K562 (cell line): ENCODE results near the gene ITPK1. TPM values are rescaled to one million over a fixed set of nuclear protein-coding genes. Genes with fewer than 3 reads are reported as not detected.

Source experiments
- ATAC-seq: fragments of 200-7000 bp; cut with Tn5 transposase; 3 replicates; pipeline ENCODE4 v1.9.1; 2020; ENCODE audit warnings: moderate library complexity
- BruUV-seq: library from RNA; stranded (reverse); fragments of 400-500 nt; replicated peaks from 2 replicates; lab custom pipeline; 2021; lab: Mats Ljungman, UMichigan
- CTCF ChIA-PET: fragments of 300-600 bp; formaldehyde crosslinking; extraction: SDS; loops from one replicate; lab custom pipeline; 2021; ENCODE audit warnings: low intra/inter-chr PET ratio; lab: Yijun Ruan, JAX
- POLR2A ChIA-PET: fragments of 300-600, 350-650 bp; sonication (Branson Sonifier 250); formaldehyde crosslinking; extraction: SDS; loops from one replicate; lab custom pipeline; 2021; ENCODE audit warnings: antibody characterized with exemption, inconsistent platforms; lab: Yijun Ruan, JAX
- DNase-seq, 4 experiments: peaks; one replicate each; pipeline versions ENCODE4 v3.0.0 to v3.0.0-alpha.2; 2011 to 2018; ENCODE audit warnings: low spot score in 3 of 4, mixed read lengths in 3 of 4; ENCODE audit errors: extremely low read depth in 1 of 4
- FAIRE-seq: peaks from 2 replicates; lab custom pipeline; 2011; peaks lifted over from hg19 to GRCh38; lab: Jason Lieb, UNC
- H2AFZ ChIP-seq: 2 replicates; pipeline ENCODE4 v1.6.0; 2011; ENCODE audit warnings: low read depth, low read length, control low read depth, inconsistent platforms
- H3K27ac ChIP-seq: fragments of 200-600 bp; 3 replicates; pipeline ENCODE4 v1.8.0; 2011; ENCODE audit warnings: low read depth, mild to moderate bottlenecking, control low read depth, inconsistent platforms, low read length, moderate library complexity, mixed read lengths; ENCODE audit errors: extremely low read depth
- H3K27me3 ChIP-seq, 2 experiments: fragments of 300-600 bp in 1 of 2; 2 replicates in 1 of 2; 3 replicates in 1 of 2; pipeline versions ENCODE4 v1.6.0 to v1.8.0; 2011; ENCODE audit warnings: inconsistent platforms in 2 of 2, low read length in 2 of 2, mild to moderate bottlenecking in 1 of 2, mixed read lengths in 1 of 2, moderate library complexity in 1 of 2; ENCODE audit not compliant: control insufficient read depth in 2 of 2, insufficient read depth in 2 of 2
- H3K36me3 ChIP-seq: fragments of 300-600 bp; 3 replicates; pipeline ENCODE4 v1.8.0; 2011; ENCODE audit warnings: mild to moderate bottlenecking, low read length, inconsistent platforms; ENCODE audit not compliant: control insufficient read depth, insufficient read depth
- H3K4me1 ChIP-seq, 2 experiments: fragments of 200-600 bp in 1 of 2; replicated peaks in 1 of 2; 2 replicates in 1 of 2; 3 replicates in 1 of 2; pipeline versions ENCODE4 v1.5.1 to v1.8.0; 2011; ENCODE audit warnings: inconsistent platforms in 2 of 2, low read length in 2 of 2, mild to moderate bottlenecking in 1 of 2, mixed read lengths in 1 of 2, moderate library complexity in 1 of 2; ENCODE audit not compliant: control insufficient read depth in 2 of 2, insufficient read depth in 2 of 2
- H3K4me2 ChIP-seq: 2 replicates; pipeline ENCODE4 v1.6.1; 2011; ENCODE audit warnings: low read length, control low read depth, inconsistent platforms, mixed read lengths; ENCODE audit not compliant: insufficient read depth
- H3K4me3 ChIP-seq: fragments of 200-600 bp; sonication (generic), shearing (Covaris generic); 2 replicates; pipeline ENCODE4 v1.5.1; 2016; ENCODE audit warnings: control low read depth, inconsistent platforms
- H3K79me2 ChIP-seq: fragments of 200-600 bp; 3 replicates; pipeline ENCODE4 v1.8.0; 2011; ENCODE audit warnings: low read length, inconsistent platforms; ENCODE audit not compliant: control insufficient read depth, insufficient read depth
- H3K9ac ChIP-seq, 2 experiments: 2 replicates each; pipeline versions ENCODE4 v1.6.0 to v1.6.1; 2011; ENCODE audit warnings: low read depth in 2 of 2, low read length in 2 of 2, control low read depth in 1 of 2, inconsistent platforms in 1 of 2, mild to moderate bottlenecking in 1 of 2, mixed read lengths in 1 of 2; ENCODE audit not compliant: insufficient read depth in 1 of 2
- H3K9me1 ChIP-seq: one replicate; pipeline ENCODE4 v1.6.0; 2011; ENCODE audit warnings: inconsistent platforms, mild to moderate bottlenecking, low read length, moderate library complexity; ENCODE audit not compliant: control insufficient read depth, insufficient read depth
- H3K9me3 ChIP-seq: replicated peaks from 2 replicates; pipeline ENCODE4 v1.5.1; 2011; ENCODE audit warnings: low read depth, low read length, inconsistent platforms; ENCODE audit not compliant: control insufficient read depth, insufficient read depth
- H4K20me1 ChIP-seq: replicated peaks from 2 replicates; pipeline ENCODE4 v1.6.1; 2011; ENCODE audit warnings: low read length, inconsistent platforms, mixed read lengths; ENCODE audit not compliant: control insufficient read depth, insufficient read depth
- CBFB ChIP-seq: sonication (generic); formaldehyde crosslinking; IDR thresholded peaks from 2 replicates; pipeline ENCODE4 v1.4.0; 2020; ENCODE audit warnings: mild to moderate bottlenecking, missing genetic modification reagents
- CREB1 ChIP-seq, 2 experiments: sonication (generic) in 1 of 2; formaldehyde crosslinking in 1 of 2; IDR thresholded peaks; 2 replicates each; pipeline versions ENCODE4 v1.6.1 to v1.8.0; 2012 to 2022; ENCODE audit warnings: inconsistent platforms in 1 of 2, mild to moderate bottlenecking in 1 of 2, missing genetic modification reagents in 1 of 2, moderate library complexity in 1 of 2
- ELF4 ChIP-seq: fragments of 450-650 bp; formaldehyde crosslinking; IDR thresholded peaks from 2 replicates; pipeline ENCODE4 v1.4.0; 2022; ENCODE audit warnings: missing genetic modification characterization
- FOXP1 ChIP-seq: sonication (generic); formaldehyde crosslinking; IDR thresholded peaks from 2 replicates; pipeline ENCODE4 v1.8.0; 2022; ENCODE audit warnings: mild to moderate bottlenecking, missing genetic modification reagents
- MCM2 ChIP-seq: fragments of 450-650 bp; IDR thresholded peaks from 2 replicates; pipeline ENCODE4 v1.6.1; 2017; ENCODE audit warnings: low read depth, mild to moderate bottlenecking
- POLR2H ChIP-seq: IDR thresholded peaks from 2 replicates; pipeline ENCODE4 v1.6.1; 2016; ENCODE audit warnings: missing genetic modification characterization, low read depth, mild to moderate bottlenecking, control low read depth, missing compliant biosample characterization, moderate library complexity
- ZNF445 ChIP-seq: fragments of 250-450 bp; sonication (Bioruptor Pico); IDR thresholded peaks from 2 replicates; pipeline ENCODE4 v1.4.0; 2020; ENCODE audit warnings: low read depth, mild to moderate bottlenecking, moderate library complexity
- ZNF740 ChIP-seq, 3 experiments: fragments of 200-800 bp in 1 of 3; sonication (Bioruptor generic) in 1 of 3; sonication (generic) in 1 of 3; formaldehyde crosslinking in 1 of 3; IDR thresholded peaks; 2 replicates each; pipeline versions ENCODE4 v1.6.1 to v1.8.0; 2016 to 2022; ENCODE audit warnings: mild to moderate bottlenecking in 2 of 3, missing compliant biosample characterization in 2 of 3, missing genetic modification characterization in 2 of 3, missing genetic modification reagents in 1 of 3
- ZNF830 ChIP-seq: fragments of 250-450 bp; sonication (Bioruptor Pico); IDR thresholded peaks from 2 replicates; pipeline ENCODE4 v1.5.0; 2021; ENCODE audit warnings: mild to moderate bottlenecking
- ZSCAN29 ChIP-seq: fragments of 450-650 bp; IDR thresholded peaks from 2 replicates; pipeline ENCODE4 v1.6.1; 2017
- WGBS: fragments of 100-300 bp; shearing (Covaris generic); methylation state at CpG from one replicate; pipeline ENCODE4 v1.1.6; 2016; ENCODE audit warnings: low coverage, mixed read lengths; ENCODE audit not compliant: insufficient coverage; ENCODE audit errors: missing lambda C conversion rate; 5-methylcytosine and 5-hydroxymethylcytosine counted together
- in situ Hi-C: fragments of 300-500 bp; cut with MboI; formaldehyde crosslinking; loops from 4 replicates; pipeline ENCODE4 v1.15.0; 2018; ENCODE audit warnings: inconsistent platforms, mixed read lengths
- intact Hi-C: fragments of 100-400 bp; cut with micrococcal nuclease; formaldehyde crosslinking; loops from 2 replicates; pipeline ENCODE4 v1.14.2; 2022
- polyA plus RNA-seq, 8 experiments: library from polyadenylated mRNA; depleted of rRNA in 4 of 8; stranded (reverse) in 5 of 8; unstranded in 3 of 8; fragments of >200 nt; fragmentation: Nextera tagmentation in 2 of 8; fragmentation: Illumina TruSeq in 1 of 8; extraction: Ambion mirVana in 2 of 8; extraction: Trizol in 1 of 8; gene quantifications; 2 replicates each; pipeline versions ENCODE4 v1.2.1 to v1.2.3, GENCODE V29; 2011 to 2014; ENCODE audit warnings: inconsistent platforms in 1 of 8, missing spikeins in 1 of 8
- total RNA-seq, 7 experiments: library from RNA; depleted of rRNA in 6 of 7; stranded (reverse); fragments of >200 nt in 6 of 7; fragmentation: Illumina TruSeq in 2 of 7; extraction: Trizol in 2 of 7; gene quantifications; 2 replicates each; pipeline versions ENCODE4 v1.2.1 to v1.2.3, GENCODE V29; 2011 to 2021; ENCODE audit warnings: low replicate concordance in 1 of 7
- TF ChIP-seq, protein P1 (sequence below): sonication (generic); formaldehyde crosslinking; IDR thresholded peaks from 2 replicates; pipeline ENCODE4 v1.8.0; 2023; ENCODE audit warnings: mild to moderate bottlenecking, missing genetic modification reagents

Gene ITPK1
- total and polyA plus RNA-seq, 9 of the 15 experiments (the other 6 are each of a cell fraction or from before 2014, with no cell fraction given): 1.2 to 39.2 (median 23.0) TPM

DNA sequence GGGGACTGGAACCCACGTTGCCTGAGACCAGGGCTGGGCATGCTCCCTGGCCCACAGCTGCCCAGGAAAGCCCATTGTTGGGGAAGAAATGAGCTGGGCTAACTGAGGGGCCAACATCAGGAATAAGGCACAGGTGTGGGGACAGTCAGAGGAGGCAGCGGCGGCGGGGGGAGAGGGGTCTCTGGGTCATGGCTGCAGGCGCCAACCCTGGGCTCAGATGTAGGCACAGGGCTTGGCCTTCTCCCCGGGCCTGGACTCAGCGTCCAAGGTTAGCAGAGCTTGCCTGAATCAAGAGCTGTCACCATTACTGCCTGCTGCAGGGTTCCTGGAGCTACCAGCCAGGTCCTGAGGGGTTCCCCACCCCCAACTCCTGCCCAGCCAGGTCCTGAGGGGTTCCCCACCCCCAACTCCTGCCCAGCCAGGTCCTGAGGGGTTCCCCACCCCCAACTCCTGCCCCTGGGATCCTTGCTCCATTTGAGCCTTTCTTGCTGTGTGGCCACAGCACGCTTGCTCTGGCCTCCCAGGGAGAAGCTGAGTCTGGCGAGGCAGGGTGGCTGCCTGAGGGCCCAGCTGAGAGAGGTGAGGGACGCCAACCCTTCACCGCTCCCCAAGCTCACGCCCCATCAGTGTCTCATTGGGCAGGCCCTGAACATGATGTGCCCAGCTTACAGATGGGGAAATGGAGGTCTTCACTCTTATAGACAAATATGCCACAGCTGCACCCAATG, 186.6 kb downstream of the ITPK1 start:
- Histone ChIP-seq H3K4me1 (no peaks in the 10 kb centered on the region; a peak in 2 of 5 replicates), H3K9ac (no peak overlapping the region), H3K79me2 (no peaks in the 10 kb centered on the region), H3K4me2 (no peak overlapping the region), H4K20me1 (no peaks in the 10 kb centered on the region; the same call in 1 of the 2 replicates), H3K9me1 (no peaks in the 10 kb centered on the region), H3K27me3 (peaks cover 0 to 6% of the 10 kb centered on the region in 2 experiments; a peak in 1 of 5 replicates), H3K36me3 (no peaks in the 10 kb centered on the region), H2AFZ (no peak overlapping the region), H3K4me3 (no peak overlapping the region), H3K9me3 (no peaks in the 10 kb centered on the region), H3K27ac (no peak overlapping the region)
- ATAC-seq (no peak), FAIRE-seq (no peak), DNase-seq (no peak)
- 1% methylated on average over 9 of the region's 12 CpGs for WGBS
- POLR2A ChIA-PET: no interaction called here
- in situ Hi-C loops (no loop called here), intact Hi-C loops (no loop called here)
- no TSS peak for BruUV-seq
- CTCF ChIA-PET: no interaction called here
- TF ChIP-seq ZNF445 (CRISPR knock-in tag) (no peak), ELF4 (CRISPR knock-in tag) (no peak), ZNF740 (CRISPR knock-in tag; IDR thresholded peaks at IDR 0.05) (no peak), ZNF740 (tag; IDR thresholded peaks at IDR 0.05) (no peak), CREB1 (IDR thresholded peaks at IDR 0.05) (no peak), CREB1 (CRISPR knock-in tag; IDR thresholded peaks at IDR 0.05) (no peak), CBFB (no peak), POLR2H (no peak), MCM2 (no peak), FOXP1 (CRISPR knock-in tag) (no peak), ZSCAN29 (no peak), ZNF830 (CRISPR knock-in tag) (no peak)
- TF ChIP-seq, protein P1, sequence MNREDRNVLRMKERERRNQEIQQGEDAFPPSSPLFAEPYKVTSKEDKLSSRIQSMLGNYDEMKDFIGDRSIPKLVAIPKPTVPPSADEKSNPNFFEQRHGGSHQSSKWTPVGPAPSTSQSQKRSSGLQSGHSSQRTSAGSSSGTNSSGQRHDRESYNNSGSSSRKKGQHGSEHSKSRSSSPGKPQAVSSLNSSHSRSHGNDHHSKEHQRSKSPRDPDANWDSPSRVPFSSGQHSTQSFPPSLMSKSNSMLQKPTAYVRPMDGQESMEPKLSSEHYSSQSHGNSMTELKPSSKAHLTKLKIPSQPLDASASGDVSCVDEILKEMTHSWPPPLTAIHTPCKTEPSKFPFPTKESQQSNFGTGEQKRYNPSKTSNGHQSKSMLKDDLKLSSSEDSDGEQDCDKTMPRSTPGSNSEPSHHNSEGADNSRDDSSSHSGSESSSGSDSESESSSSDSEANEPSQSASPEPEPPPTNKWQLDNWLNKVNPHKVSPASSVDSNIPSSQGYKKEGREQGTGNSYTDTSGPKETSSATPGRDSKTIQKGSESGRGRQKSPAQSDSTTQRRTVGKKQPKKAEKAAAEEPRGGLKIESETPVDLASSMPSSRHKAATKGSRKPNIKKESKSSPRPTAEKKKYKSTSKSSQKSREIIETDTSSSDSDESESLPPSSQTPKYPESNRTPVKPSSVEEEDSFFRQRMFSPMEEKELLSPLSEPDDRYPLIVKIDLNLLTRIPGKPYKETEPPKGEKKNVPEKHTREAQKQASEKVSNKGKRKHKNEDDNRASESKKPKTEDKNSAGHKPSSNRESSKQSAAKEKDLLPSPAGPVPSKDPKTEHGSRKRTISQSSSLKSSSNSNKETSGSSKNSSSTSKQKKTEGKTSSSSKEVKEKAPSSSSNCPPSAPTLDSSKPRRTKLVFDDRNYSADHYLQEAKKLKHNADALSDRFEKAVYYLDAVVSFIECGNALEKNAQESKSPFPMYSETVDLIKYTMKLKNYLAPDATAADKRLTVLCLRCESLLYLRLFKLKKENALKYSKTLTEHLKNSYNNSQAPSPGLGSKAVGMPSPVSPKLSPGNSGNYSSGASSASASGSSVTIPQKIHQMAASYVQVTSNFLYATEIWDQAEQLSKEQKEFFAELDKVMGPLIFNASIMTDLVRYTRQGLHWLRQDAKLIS (CRISPR knock-in tag): no peak
